Measurements from ENCODE around the gene HOXB1.
"Not testable (repeated sequence)": the region's sequence is repeated elsewhere in the genome, so short reads cannot be mapped to it uniquely, and the experiment has no call there.

HOXB1 gene

GRCh38 chr17:48513666-48514455, 16.9 kb downstream of the HOXB1 start:
- DNase-seq: no peak

- peak; percentile 19 for DNase-seq
These were observed 17.7 kb downstream of the HOXB1 start for GRCh38 chr17:48513097-48513496.

- DNase-seq: peak; percentile 73
These were observed 19.8 kb downstream of the HOXB1 start for GRCh38 chr17:48510761-48511604.

GRCh38 chr17:48510381-48510760, 20.4 kb downstream of the HOXB1 start:
- no peak for DNase-seq

GRCh38 chr17:48509708-48510107, 21.1 kb downstream of the HOXB1 start:
- not testable (repeated sequence) for DNase-seq

GRCh38 chr17:48506246-48506645, 24.6 kb downstream of the HOXB1 start:
- DNase-seq: no peak

- DNase-seq: peak; percentile 89
These were observed 25.0 kb downstream of the HOXB1 start for GRCh38 chr17:48505788-48506187.

GRCh38 chr17:48504953-48505352, 25.9 kb downstream of the HOXB1 start:
- no peak for DNase-seq

GRCh38 chr17:48503747-48504146, 27.1 kb downstream of the HOXB1 start:
- DNase-seq: no peak

GRCh38 chr17:48502901-48503300, 27.9 kb downstream of the HOXB1 start:
- no peak for DNase-seq

- no peak for DNase-seq
These were observed 28.5 kb downstream of the HOXB1 start for GRCh38 chr17:48502312-48502711.

- DNase-seq: no peak
These were observed 30.1 kb downstream of the HOXB1 start for GRCh38 chr17:48500435-48501426.

GRCh38 chr17:48499735-48500434, 30.9 kb downstream of the HOXB1 start:
- DNase-seq: no peak

- DNase-seq: no peak
These were observed 31.6 kb downstream of the HOXB1 start for GRCh38 chr17:48499248-48499647.

- DNase-seq: no peak
These were observed 32.5 kb downstream of the HOXB1 start for GRCh38 chr17:48498164-48498850.

GRCh38 chr17:48497103-48497502, 33.7 kb downstream of the HOXB1 start:
- DNase-seq: no peak

GRCh38 chr17:48494335-48494734, 36.5 kb downstream of the HOXB1 start:
- no peak for DNase-seq

GRCh38 chr17:48492401-48493298, 38.2 kb downstream of the HOXB1 start:
- peak; percentile 78 for DNase-seq

- DNase-seq: peak; percentile 76
These were observed 39.1 kb downstream of the HOXB1 start for GRCh38 chr17:48491527-48492273.

GRCh38 chr17:48490451-48490892, 40.3 kb downstream of the HOXB1 start:
- no peak for DNase-seq

All from activated CD4-positive, alpha-beta T cell treated with anti-CD3 and anti-CD28 coated beads, Interleukin-10, Interleukin-2, amounts not matched to agents 100 ng/mL and 50 ng/mL, durations not matched to agents 16 hours and 8 hours (primary cell).